Sigmoid colon (tissue), 7 donors: Measurements from ENCODE around the gene C1orf198. TPM values are rescaled to one million over a fixed set of nuclear protein-coding genes. Genes with fewer than 3 reads are reported as not detected.
A peak's percentile ranks its signal among the peaks of the same experiment; 100 is the strongest.
"Not testable (repeated sequence)": the region's sequence is repeated elsewhere in the genome, so short reads cannot be mapped to it uniquely, and the experiment has no call there.

Source experiments
- DNase-seq: peaks from one replicate; pipeline ENCODE4 v3.0.0-alpha.2; 2019
- H3K27ac ChIP-seq, 4 donors: fragments of 200-600 bp; sonication (generic); one replicate each; pipeline ENCODE4 v1.5.1; 2016 to 2019; ENCODE audit warnings: mild to moderate bottlenecking in 1 of 4
- H3K27me3 ChIP-seq, 3 donors: fragments of 200-600 bp; sonication (generic); one replicate each; pipeline ENCODE4 v1.5.1; 2019; ENCODE audit warnings: mild to moderate bottlenecking in 1 of 3
- H3K36me3 ChIP-seq, 4 donors: fragments of 200-600 bp; sonication (generic); one replicate each; pipeline ENCODE4 v1.5.1; 2016 to 2019
- H3K4me1 ChIP-seq, 4 donors: fragments of 200-600 bp; sonication (generic); one replicate each; pipeline ENCODE4 v1.5.1; 2017 to 2019
- H3K4me3 ChIP-seq, 4 donors: fragments of 200-600 bp; sonication (generic); one replicate each; pipeline ENCODE4 v1.5.1; 2017 to 2019; ENCODE audit warnings: mild to moderate bottlenecking in 2 of 4, moderate library complexity in 1 of 4
- H3K9me3 ChIP-seq, 4 donors: fragments of 200-600 bp in 3 of 4; sonication (generic) in 3 of 4; one replicate each; pipeline versions ENCODE4 v1.5.1 to v1.6.1; 2013 to 2019
- CTCF ChIP-seq, 4 experiments: fragments of 450-650 bp in 3 of 4; fragments of 200-600 bp in 1 of 4; IDR thresholded peaks; one replicate each; pipeline ENCODE4 v1.5.1; 2016 to 2019; ENCODE audit warnings: antibody characterized with exemption in 4 of 4, mild to moderate bottlenecking in 3 of 4, moderate library complexity in 2 of 4
- EP300 ChIP-seq, 4 donors: sonication (generic); formaldehyde crosslinking; IDR thresholded peaks; one replicate each; pipeline ENCODE4 v1.6.1; 2017; ENCODE audit warnings: antibody characterized with exemption in 4 of 4
- POLR2A ChIP-seq, 2 donors: fragments of 450-650 bp; IDR thresholded peaks; one replicate each; pipeline ENCODE4 v1.6.1; 2016; ENCODE audit warnings: antibody characterized with exemption in 2 of 2, mild to moderate bottlenecking in 2 of 2, moderate library complexity in 2 of 2
- POLR2AphosphoS5 ChIP-seq, 4 donors: sonication (generic); formaldehyde crosslinking; IDR thresholded peaks; one replicate each; pipeline ENCODE4 v1.6.1; 2017; ENCODE audit warnings: antibody characterized with exemption in 4 of 4
- WGBS, 2 donors: extraction: QIAGEN DNeasy Blood & Tissue Kit; methylation state at CpG; one replicate each; pipeline ENCODE4 v1.1.7; 2013; 5-methylcytosine and 5-hydroxymethylcytosine counted together
- intact Hi-C: fragments of 100-400 bp; cut with DNase I; formaldehyde crosslinking; loops from one replicate; pipeline ENCODE4 v1.15.1; 2023
- polyA plus RNA-seq, 3 donors: library from polyadenylated mRNA; stranded (reverse); fragments of 200-250 nt; gene quantifications; one replicate each; pipeline ENCODE4 v1.2.3, GENCODE V29; 2013
- total RNA-seq, 4 donors: library from RNA; depleted of rRNA; stranded (reverse); fragments of >200 nt; gene quantifications; one replicate each; pipeline ENCODE4 v1.1.0, GENCODE V29; 2016
- donor health status: healthy with polysubstance abuse.
- donor health status: Bipolar disorder and iron deficiency.
- donor health status: healthy.

The C1orf198 gene
- total and polyA plus RNA-seq, 7 donors = 4.9 to 63.5 (median 42.1) TPM

- WGBS, 2 donors = 91 to 92% methylated on average over 3 of the region's 3 CpGs
- H3K4me1 ChIP-seq = peaks cover 0 to 40% (median 36%) of the 10 kb centered on the region in 4 donors
Observed at GRCh38 chr1:230848235-230848634, 20.1 kb downstream of the C1orf198 start.

GRCh38 chr1:230845184-230845583, 23.1 kb downstream of the C1orf198 start:
- intact Hi-C loops, H3K27me3 ChIP-seq, H3K27ac ChIP-seq, H3K4me3 ChIP-seq, DNase-seq, H3K9me3 ChIP-seq: not testable (repeated sequence)
- WGBS, 2 donors = 87 to 92% methylated on average over 7 of the region's 7 CpGs
- peaks cover 0 to 37% (median 14%) of the 10 kb centered on the region in 4 donors for H3K36me3 ChIP-seq
- peaks cover 0 to 26% (median 23%) of the 10 kb centered on the region in 4 donors for H3K4me1 ChIP-seq

More at GRCh38 chr1:230848235-230848634, 20.1 kb downstream of the C1orf198 start:
- peaks cover 0 to 17% (median 10%) of the 10 kb centered on the region in 4 donors for H3K36me3 ChIP-seq
- H3K4me3 ChIP-seq = no peak overlapping the region
- no peak for DNase-seq
- intact Hi-C loops = no loop called here
- no peak for TF ChIP-seq POLR2AphosphoS5 (IDR thresholded peaks at IDR 0.05)
- no peak for TF ChIP-seq POLR2A (IDR thresholded peaks at IDR 0.05)
- peak overlapping the region in 1 of 4 donors; percentile 84 for H3K27ac ChIP-seq
- no peaks in the 10 kb centered on the region for H3K27me3 ChIP-seq
- H3K9me3 ChIP-seq = peaks cover 0 to 2% (median 0%) of the 10 kb centered on the region in 4 donors

GRCh38 chr1:230844561-230844960, 23.8 kb downstream of the C1orf198 start:
- WGBS, 2 donors = 96 to 97% methylated on average over 4 of the region's 4 CpGs
- H3K4me1 ChIP-seq = peaks cover 0 to 21% (median 16%) of the 10 kb centered on the region in 4 donors
- TF ChIP-seq POLR2AphosphoS5 (IDR thresholded peaks at IDR 0.05) = no peak
- TF ChIP-seq CTCF (IDR thresholded peaks at IDR 0.05) = no peak
- no peak for TF ChIP-seq EP300 (IDR thresholded peaks at IDR 0.05)
- TF ChIP-seq POLR2A (IDR thresholded peaks at IDR 0.05) = no peak

GRCh38 chr1:230843503-230844309, 24.6 kb downstream of the C1orf198 start:
- no peak overlapping the region for H3K27ac ChIP-seq
- H3K27me3 ChIP-seq = no peaks in the 10 kb centered on the region
- TF ChIP-seq EP300 (IDR thresholded peaks at IDR 0.05) (no peak), POLR2AphosphoS5 (IDR thresholded peaks at IDR 0.05) (no peak), CTCF (IDR thresholded peaks at IDR 0.05) (no peak), POLR2A (IDR thresholded peaks at IDR 0.05) (no peak)
- peaks cover 0 to 44% (median 17%) of the 10 kb centered on the region in 4 donors for H3K36me3 ChIP-seq
- H3K4me1 ChIP-seq = peaks cover 0 to 12% (median 8%) of the 10 kb centered on the region in 4 donors
- intact Hi-C loops = no loop called here
- 94% methylated on average over 28 of the region's 28 CpGs for WGBS, 2 donors
- DNase-seq = no peak
- H3K4me3 ChIP-seq = no peak overlapping the region
- no peaks in the 10 kb centered on the region for H3K9me3 ChIP-seq

More at GRCh38 chr1:230844561-230844960, 23.8 kb downstream of the C1orf198 start:
- Histone ChIP-seq H3K9me3 (no peaks in the 10 kb centered on the region), H3K27me3 (no peaks in the 10 kb centered on the region), H3K36me3 (peaks cover 0 to 37% (median 14%) of the 10 kb centered on the region in 4 donors), H3K4me3 (no peak overlapping the region), H3K27ac (no peak overlapping the region)
- DNase-seq = no peak
- intact Hi-C loops = no loop called here

- Histone ChIP-seq H3K27ac (no peak overlapping the region), H3K4me3 (no peak overlapping the region), H3K9me3 (no peaks in the 10 kb centered on the region), H3K4me1 (peaks cover 0 to 11% (median 4%) of the 10 kb centered on the region in 4 donors), H3K27me3 (no peaks in the 10 kb centered on the region), H3K36me3 (peaks cover 0 to 53% (median 18%) of the 10 kb centered on the region in 4 donors)
- 96 to 97% methylated on average over 8 of the region's 8 CpGs for WGBS, 2 donors
- intact Hi-C loops = no loop called here
- DNase-seq = no peak
- TF ChIP-seq EP300 (IDR thresholded peaks at IDR 0.05) = no peak
- TF ChIP-seq POLR2AphosphoS5 (IDR thresholded peaks at IDR 0.05) = no peak
- TF ChIP-seq POLR2A (IDR thresholded peaks at IDR 0.05) = no peak
- no peak for TF ChIP-seq CTCF (IDR thresholded peaks at IDR 0.05)
Observed at GRCh38 chr1:230842801-230843200, 25.5 kb downstream of the C1orf198 start.
